Cerebellar nuclear complex (tissue), 1 donor: ENCODE results near the gene MFAP2.
"Not testable (repeated sequence)": the region's sequence is repeated elsewhere in the genome, so short reads cannot be mapped to it uniquely, and the experiment has no call there.

Experiments
- DNase-seq, 2 experiments: peaks; one replicate each; lab custom pipeline; 2025; lab: John Stamatoyannopoulos, UW

The MFAP2 gene

DNA sequence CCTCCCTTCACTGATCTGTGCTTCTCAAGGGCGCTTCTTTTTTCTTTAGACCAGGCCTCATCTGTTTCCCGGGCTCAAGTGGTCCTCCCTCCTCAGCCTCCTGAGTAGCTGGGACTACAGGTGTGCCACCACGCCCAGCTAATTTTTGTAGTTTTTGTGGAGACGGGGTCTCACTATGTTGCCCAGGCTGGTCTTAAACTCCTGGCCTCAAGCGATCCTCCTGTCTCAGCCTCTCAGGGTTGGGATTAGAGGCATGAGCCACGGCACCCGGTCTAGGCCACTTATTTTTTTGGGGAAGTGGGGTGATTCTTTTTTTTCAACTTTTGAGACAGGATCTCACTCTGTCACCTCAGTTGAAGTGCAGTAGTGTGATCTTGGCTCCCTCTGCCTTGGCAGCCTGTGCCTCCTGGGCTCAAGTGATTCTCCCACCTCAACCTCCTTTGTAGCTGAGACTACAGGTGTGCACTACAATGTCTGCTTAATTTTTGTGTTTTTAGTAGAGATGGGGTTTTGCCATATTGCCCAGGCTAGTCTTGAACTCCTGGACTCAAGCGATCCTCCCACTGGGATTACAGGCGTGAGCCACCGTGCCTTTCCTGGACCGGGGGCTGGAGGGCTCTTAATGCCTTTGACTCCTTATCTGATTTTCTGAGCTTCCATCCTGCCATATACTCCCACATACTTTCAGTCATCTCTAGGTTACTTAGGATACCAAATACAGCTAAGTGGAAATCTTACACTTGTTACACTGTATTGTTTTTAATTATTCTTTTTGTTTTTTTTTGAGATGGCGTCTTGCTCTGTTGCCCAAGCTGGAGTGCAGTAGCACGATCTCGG is 18.9 kb downstream of the MFAP2 start:
- DNase-seq: no peak

DNA sequence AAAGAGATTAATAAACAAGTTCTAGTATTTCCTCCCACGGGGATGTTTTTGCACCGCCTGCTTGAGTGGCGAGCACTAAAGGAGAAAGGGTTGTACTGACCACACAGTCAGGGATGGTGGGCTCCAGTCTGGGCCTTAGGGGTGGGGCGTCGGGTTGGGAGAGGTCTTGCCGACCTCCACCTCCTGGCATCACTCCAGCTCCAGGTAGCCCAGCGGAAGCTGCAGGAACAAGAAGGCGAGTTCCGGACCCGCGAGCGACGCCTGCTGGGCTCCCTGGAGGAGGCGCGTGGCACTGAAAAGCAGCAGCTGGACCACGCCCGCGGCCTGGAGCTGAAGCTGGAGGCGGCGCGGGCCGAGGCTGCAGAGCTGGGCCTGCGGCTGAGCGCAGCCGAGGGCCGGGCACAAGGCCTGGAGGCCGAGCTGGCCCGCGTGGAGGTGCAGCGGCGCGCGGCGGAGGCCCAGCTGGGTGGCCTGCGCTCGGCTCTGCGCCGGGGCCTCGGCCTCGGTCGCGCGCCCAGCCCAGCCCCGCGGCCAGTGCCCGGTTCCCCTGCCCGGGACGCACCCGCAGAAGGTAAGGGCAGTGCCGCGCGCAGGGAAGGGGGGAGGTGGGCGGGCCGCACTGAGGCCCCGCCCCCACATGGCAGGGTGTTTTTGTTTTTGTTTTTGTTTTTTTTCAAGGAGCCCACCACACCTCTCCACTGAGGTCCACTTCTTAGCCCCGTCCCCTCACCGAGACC is 19.7 kb downstream of the MFAP2 start:
- no peak for DNase-seq

GRCh38 chr1:16958475-16958874 is 21.9 kb downstream of the MFAP2 start:
- no peak for DNase-seq

- no peak for DNase-seq
Measured at GRCh38 chr1:16957731-16958130, 22.7 kb downstream of the MFAP2 start.

- no peak for DNase-seq
Measured at GRCh38 chr1:16956775-16957174, 23.6 kb downstream of the MFAP2 start.

GRCh38 chr1:16955186-16955585 is 25.2 kb downstream of the MFAP2 start:
- DNase-seq: no peak

DNA sequence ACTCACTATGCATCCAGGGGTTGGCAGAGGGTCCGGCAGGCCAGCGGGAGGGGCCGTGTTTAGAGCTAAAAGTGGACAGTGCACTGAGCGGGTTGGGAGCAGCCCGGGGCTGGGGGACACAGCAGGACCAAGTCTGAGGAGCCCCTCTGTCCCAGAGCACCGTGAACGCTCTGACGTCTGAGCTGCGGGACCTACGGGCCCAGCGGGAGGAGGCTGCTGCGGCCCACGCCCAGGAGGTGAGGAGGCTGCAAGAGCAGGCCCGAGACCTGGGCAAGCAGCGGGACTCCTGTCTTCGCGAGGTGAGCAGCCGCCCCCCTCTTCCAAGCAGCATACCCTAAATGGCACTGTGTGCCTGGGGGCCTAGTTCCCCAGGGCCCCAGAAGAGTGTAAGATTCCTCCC is 25.8 kb downstream of the MFAP2 start:
- no peak for DNase-seq

- DNase-seq: not testable (repeated sequence)
Measured at GRCh38 chr1:16952376-16952775, 28.0 kb downstream of the MFAP2 start.

GRCh38 chr1:16949026-16949425 is 31.4 kb downstream of the MFAP2 start:
- DNase-seq: not testable (repeated sequence)

GRCh38 chr1:16948282-16948891 is 32.0 kb downstream of the MFAP2 start:
- DNase-seq: not testable (repeated sequence)

- DNase-seq: no peak
Measured at GRCh38 chr1:16946646-16947045, 33.8 kb downstream of the MFAP2 start.

DNA sequence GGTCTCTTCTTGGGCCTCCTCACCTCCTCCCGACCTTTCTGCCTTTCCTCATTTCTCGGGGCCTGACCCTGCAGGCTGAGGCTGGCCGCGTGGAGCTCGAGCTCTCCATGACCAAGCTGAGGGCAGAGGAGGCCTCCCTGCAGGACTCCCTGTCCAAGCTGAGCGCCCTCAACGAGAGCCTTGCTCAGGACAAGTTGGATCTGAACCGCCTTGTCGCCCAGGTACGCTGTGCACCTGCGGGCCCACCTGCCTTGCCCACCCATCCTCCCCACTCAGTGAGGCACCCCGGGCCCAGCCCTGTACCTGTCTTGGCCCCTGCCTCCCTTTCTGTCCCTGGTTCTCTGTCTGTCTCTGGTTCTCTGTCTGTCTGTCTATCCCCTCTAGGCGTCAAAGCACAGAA is 34.2 kb downstream of the MFAP2 start:
- DNase-seq: not testable (repeated sequence)

DNA sequence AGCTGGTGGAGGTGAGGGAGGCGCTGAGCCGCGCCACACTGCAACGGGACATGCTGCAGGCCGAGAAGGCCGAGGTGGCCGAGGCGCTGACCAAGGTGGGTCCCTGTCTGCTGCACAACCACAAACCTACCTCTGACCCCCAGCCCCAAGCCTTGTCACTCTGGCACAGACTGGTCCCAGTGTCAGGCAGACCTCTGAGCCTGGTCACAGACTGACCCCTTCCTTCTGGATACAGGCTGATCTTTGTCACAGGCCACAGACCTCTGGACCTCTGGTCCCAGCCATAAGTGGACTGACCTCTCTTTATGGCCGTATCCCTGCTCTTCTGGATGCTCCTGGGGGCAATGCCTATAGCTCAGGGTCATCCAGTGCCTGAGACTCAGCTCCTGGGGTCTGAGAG is 34.9 kb downstream of the MFAP2 start:
- DNase-seq: not testable (repeated sequence)

- DNase-seq: no peak
Measured at GRCh38 chr1:16944038-16944437, 36.4 kb downstream of the MFAP2 start.

DNA sequence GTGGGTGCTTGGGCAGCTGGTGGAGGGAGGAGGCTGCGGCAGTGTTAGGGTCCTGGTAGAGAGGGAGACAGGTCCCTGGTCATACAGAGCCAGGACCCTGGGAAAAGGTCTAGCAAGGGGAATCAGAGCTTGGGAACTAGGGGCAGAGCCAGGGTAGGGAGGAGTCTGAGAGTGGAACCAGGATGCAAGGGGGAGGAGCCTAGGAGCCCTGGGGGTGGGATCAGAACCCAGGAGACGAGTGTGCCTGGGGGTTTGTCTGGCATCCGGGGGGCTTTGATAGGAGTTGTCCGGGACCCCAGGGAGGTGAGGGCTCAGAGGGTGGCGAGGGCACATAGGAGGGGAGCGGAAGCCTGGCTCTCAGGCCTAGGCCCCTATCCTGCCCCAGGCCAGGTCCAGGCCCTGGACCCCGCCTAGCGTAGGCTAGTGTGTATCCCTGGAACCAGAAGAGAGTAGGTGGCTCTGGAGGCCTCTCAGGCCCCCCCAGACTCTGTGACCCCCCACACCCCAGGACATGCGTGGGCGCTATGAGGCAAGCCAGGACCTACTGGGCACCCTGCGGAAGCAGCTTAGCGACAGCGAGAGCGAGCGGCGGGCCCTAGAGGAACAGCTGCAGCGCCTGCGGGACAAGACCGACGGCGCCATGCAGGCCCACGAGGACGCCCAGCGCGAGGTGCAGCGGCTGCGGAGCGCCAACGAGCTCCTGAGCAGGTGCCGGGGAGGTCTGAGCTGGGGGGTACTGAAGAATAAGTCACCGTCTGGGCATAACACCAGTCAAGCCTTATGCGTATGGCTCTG is 40.8 kb downstream of the MFAP2 start:
- not testable (repeated sequence) for DNase-seq

DNA sequence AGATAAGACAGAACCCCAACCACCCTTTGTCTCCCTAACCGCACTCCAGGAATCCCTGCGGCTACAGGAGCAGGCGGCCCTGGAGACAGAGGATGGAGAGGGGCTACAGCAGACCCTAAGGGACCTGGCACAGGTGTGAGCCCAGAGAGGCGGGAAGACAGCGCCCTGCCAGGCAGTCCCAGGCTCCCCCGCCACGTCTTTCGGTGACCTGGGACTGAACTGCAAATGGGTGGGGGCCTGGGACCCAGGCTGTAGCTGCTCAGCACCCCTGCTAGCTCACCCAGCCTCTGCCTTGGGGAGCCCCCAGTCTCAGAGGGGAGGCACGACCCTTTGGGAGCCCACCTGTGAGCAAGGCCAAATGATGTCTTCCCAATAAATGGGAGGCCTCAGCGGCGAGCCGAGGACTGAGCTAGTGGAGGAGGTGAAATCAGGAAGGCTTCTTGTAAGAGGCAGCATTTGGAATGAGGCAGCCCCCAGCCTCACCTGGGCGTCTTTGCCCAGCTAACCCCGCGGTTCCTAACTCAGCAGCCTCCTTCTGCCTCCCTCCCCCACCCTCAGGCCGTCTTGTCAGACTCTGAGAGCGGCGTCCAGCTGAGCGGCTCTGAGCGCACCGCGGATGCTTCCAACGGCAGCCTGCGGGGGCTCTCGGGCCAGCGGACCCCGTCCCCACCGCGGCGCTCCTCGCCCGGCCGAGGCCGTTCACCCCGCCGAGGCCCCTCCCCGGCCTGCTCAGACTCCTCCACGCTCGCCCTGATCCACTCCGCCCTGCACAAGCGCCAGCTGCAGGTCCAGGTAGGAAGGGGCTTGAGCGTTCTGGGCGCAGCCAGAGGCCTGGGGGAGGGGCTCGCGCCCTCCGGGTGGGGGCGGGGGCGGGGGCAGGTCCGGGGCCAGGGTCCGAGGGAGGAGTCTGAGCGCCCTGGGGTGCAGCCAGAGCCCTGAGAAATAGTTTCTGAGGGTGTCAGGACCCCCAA is 41.8 kb downstream of the MFAP2 start:
- DNase-seq: no peak

DNA sequence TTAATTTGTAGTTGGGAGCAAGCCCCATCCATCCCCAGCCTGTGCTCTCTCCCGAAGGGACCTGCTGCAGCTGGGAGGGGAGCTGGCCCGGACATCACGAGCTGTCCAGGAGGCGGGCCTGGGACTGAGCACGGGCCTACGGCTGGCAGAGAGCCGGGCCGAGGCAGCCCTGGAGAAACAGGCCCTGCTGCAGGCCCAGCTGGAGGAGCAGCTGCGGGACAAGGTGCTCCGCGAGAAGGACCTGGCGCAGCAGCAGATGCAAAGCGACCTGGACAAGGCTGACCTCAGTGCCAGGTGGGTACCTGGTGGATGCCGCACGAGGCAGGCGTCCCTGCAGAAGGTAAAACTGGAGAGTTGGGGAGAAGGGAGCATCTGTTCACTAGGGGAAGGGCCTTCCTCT is 43.8 kb downstream of the MFAP2 start:
- DNase-seq: not testable (repeated sequence)

- not testable (repeated sequence) for DNase-seq
Measured at GRCh38 chr1:16933945-16934344, 46.5 kb downstream of the MFAP2 start.

DNA sequence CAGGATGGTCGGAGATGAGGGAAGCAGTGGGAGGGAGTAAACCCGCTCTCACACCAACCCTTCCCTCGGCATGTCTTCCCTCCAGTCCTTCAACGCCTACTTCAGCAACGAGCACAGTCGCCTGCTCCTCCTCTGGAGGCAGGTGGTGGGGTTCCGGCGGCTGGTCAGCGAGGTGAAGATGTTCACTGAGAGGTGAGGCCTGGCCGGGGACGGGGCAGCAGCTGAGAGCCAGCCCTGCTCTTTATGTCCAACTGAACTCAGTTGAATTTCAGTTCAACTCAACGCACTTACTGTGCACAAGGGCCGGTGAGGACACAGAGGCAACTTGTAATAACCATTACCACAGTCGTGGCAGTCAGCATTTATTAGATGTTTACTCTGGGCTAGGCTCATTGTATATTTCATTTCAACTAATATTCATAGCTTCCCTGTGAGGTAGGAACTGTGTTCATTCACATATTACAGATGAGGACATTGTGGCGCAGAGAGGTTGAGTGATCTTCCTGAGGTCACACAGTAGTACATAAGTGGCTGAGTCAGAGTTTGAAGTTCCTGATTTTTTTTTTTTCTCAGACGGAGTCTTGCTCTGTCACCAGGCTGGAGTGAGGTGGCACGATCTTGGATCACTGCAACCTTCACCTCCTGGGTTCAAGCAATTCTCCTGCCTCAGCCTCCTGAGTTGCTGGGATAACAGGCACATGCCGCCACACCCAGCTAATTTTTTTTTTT is 49.0 kb downstream of the MFAP2 start:
- not testable (repeated sequence) for DNase-seq
